ENCODE results near the gene TMPRSS9.
"Not testable (repeated sequence)": the region's sequence is repeated elsewhere in the genome, so short reads cannot be mapped to it uniquely, and the experiment has no call there.

The TMPRSS9 gene

GRCh38 chr19:2392366-2392765 lies 32.3 kb downstream of the TMPRSS9 start:
- no peak for DNase-seq (ENCODE audit: low read depth in 3 of 3)

DNA sequence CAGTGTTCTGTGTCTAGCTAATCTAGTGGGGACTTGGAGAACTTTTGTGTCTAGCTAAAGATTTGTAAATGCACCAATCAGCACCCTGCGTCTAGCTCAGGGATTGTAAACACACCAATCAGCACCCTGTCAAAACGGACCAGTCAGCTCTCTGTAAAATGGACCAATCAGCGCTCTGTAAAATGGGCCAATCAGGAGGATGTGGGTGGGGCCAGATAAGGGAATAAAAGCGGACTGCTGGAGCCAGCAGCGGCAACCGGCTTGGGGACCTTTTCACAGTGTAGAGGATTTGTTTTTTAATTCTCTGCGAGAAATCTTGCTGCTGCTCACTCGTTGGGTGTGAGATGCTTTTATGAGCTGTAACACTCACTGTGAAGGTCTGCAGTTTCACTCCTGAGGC lies 32.8 kb downstream of the TMPRSS9 start:
- not testable (repeated sequence) for DNase-seq (ENCODE audit: low read depth in 3 of 3)

GRCh38 chr19:2394054-2394441 lies 34.0 kb downstream of the TMPRSS9 start:
- no peak for DNase-seq (ENCODE audit: low read depth in 3 of 3)

- DNase-seq (ENCODE audit: low read depth in 3 of 3) = no peak
Observed at GRCh38 chr19:2394442-2395292, 34.6 kb downstream of the TMPRSS9 start.

DNA sequence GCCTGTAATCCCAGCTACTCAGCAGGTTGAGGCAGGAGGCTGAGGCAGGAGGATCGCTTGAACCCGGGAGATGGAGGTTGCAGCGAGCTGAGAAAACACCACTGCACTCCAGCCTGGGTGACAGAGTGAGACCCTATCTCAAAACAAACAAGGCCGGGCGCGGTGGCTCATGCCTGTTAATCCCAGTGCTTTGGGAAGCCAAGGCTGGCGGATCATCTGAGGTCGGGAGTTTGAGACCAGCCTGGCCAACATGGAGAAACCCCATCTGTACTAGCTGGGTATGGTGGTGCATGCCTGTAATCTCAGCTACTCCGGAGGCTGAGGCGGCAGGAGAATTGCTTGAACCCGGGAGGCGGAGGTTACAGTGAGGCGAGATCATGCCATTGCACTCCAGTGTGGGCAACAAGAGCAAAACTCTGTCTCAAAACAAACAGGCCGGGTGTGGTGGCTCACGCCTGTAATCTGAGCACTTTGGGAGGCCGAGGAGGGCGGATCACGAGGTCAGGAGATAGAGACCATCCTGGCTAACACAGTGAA lies 35.3 kb downstream of the TMPRSS9 start:
- not testable (repeated sequence) for DNase-seq (ENCODE audit: low read depth in 3 of 3)

- DNase-seq (ENCODE audit: low read depth in 3 of 3) = not testable (repeated sequence)
Observed at GRCh38 chr19:2397173-2397572, 37.1 kb downstream of the TMPRSS9 start.

- DNase-seq (ENCODE audit: low read depth in 3 of 3) = no peak
Observed at GRCh38 chr19:2398735-2399305, 38.8 kb downstream of the TMPRSS9 start.

DNA sequence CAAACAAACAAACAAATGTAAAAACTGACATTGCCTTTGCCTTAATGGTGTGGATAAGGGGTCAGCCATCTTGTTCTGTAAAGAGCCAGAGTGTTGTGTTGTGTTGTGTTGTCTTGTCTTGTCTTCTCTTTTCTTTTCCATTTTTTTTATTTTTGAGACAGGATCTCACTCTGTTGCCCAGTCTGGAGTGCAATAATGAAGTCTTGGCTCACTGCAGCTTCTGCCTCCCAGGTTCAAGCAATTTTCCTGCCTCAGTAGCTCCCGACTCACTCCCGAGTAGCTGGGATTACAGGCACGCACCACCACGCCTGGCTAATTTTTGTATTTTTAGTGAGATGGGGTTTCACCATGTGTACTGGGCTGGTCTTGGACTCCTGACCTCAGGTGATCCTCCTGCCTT lies 39.5 kb downstream of the TMPRSS9 start:
- DNase-seq (ENCODE audit: low read depth in 3 of 3) = no peak

- DNase-seq (ENCODE audit: low read depth in 3 of 3) = no peak
Observed at GRCh38 chr19:2408247-2408646, 48.2 kb downstream of the TMPRSS9 start.

DNA sequence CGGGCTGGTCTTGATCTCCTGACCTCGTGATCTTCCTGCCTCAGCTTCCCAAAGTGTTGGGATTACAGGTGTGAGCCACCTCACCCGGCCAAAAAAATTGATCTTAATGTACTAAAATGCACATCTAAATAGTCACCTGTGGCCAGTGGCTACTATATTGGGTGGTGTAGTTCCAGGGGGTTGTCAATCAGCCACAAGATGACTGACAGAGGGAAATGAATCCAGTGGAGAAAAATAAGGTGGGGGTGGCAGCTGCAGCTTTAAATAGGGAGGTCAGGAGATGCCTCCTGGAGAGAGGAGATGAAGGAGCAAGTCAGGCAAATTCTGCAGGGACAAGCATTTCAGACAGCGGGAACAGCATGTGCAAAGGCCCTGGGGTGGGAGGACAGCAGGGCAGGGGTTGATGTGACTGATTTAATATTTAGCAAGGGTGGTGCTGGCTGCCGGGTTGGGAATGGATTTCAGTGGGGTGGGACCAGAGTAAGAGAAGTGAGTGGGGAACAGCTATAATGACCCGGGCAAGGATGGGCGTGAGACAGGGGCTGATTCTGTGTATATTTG lies 49.4 kb downstream of the TMPRSS9 start:
- DNase-seq (ENCODE audit: low read depth in 3 of 3) = no peak

DNA sequence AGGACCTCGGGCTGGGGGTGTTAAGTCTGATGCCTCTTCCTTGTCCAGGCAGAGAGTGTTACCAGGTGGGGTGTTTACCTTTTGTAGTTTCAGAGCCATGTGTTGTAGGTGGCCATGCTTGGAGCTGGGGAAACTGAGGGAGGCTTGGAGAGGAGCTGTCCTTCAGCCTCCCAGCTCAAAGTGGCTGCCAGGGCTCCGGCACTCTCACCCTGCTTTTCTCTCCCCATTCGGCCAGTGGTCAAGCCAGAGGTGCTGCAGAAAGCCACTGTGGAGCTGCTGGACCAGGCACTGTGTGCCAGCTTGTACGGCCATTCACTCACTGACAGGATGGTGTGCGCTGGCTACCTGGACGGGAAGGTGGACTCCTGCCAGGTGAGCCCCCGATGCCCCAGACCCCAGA lies 50.0 kb downstream of the TMPRSS9 start:
- DNase-seq (ENCODE audit: low read depth in 3 of 3) = no peak

DNA sequence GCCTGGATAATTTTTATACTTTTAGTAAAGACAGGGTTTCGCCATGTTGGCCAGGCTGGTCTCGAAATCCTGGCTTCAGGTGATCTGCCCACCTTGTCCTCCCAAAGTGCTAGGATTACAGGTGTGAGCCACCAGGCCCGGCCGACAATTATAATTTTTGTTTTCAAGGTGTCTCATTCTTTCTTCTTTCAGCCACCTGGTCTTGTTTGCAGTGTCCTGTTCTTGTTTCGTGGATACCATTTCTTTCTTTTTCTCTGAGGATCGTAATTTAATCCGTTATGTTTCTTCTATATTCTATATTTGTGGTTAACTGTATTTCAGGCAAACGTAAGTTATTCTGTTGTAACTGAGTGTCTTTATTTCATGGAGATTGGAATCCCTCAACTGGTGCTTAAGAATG lies 51.6 kb downstream of the TMPRSS9 start:
- no peak for DNase-seq (ENCODE audit: low read depth in 3 of 3)

DNA sequence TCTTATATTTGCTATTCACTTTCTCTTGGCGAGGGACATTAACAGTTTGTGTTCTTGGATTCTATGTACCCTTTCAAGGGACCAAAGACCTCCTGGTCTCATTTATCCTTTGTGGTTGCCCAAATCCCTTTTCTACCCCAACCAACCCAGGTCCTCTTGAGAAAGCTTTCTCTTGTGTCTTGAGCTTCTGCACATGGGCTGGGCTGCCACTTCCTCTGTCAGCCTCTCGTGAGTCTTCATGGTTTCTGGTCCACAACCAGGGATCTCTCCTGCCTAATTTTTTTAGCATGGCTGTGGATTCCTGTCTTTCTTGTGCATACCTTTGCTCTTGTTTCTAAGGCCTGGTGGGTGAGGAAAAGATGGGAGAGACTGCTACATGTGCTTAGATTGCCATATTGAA lies 52.4 kb downstream of the TMPRSS9 start:
- DNase-seq (ENCODE audit: low read depth in 3 of 3) = no peak

GRCh38 chr19:2413159-2413558 lies 53.1 kb downstream of the TMPRSS9 start:
- DNase-seq (ENCODE audit: low read depth in 3 of 3) = no peak

DNA sequence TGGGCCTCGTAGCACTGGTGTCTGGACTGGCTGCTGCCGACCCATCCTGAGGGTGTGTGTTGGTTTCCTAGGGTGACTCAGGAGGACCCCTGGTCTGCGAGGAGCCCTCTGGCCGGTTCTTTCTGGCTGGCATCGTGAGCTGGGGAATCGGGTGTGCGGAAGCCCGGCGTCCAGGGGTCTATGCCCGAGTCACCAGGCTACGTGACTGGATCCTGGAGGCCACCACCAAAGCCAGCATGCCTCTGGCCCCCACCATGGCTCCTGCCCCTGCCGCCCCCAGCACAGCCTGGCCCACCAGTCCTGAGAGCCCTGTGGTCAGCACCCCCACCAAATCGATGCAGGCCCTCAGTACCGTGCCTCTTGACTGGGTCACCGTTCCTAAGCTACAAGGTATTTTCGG lies 53.6 kb downstream of the TMPRSS9 start:
- no peak for DNase-seq (ENCODE audit: low read depth in 3 of 3)

- no peak for DNase-seq (ENCODE audit: low read depth in 3 of 3)
Observed at GRCh38 chr19:2415281-2415972, 55.4 kb downstream of the TMPRSS9 start.

DNA sequence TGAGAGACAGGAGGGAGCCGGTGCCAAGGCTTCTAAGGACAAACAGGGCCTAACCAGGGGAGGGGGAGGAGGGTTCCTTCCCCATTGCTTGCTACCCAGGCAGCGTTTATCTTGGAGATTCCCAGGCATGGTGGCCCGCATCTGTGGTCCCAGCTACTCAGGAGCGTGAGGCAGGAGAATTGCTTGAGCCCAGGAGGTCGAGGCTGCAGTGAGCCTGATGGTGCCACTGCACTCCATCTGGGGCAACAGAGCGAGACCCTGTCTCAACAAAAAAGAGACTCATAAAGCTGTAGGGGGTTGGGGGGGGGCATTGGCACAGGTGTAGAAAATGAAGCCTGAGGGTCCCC lies 55.9 kb downstream of the TMPRSS9 start:
- DNase-seq (ENCODE audit: low read depth in 3 of 3) = no peak

GRCh38 chr19:2416321-2417097 lies 56.4 kb downstream of the TMPRSS9 start:
- no peak for DNase-seq (ENCODE audit: low read depth in 3 of 3)

DNA sequence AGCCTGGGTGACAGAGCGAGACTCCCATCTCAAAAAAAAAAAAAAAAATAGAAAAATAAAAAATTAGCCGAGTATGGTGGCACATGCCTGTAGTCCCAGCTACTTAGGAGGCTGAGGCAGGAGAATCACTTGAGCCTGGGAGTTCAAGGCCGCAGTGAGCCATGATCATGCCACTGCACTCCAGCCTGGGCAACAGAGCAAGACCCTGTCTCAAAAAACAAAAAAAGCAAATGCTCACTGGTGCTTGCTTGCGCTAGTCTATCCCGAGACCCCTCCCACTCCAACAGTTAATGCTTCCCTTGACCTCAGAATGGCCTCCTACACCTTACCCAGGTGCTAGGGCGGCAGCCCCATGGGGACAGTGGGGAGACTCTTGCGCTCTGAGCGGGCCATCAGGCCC lies 57.4 kb downstream of the TMPRSS9 start:
- DNase-seq (ENCODE audit: low read depth in 3 of 3) = not testable (repeated sequence)

DNA sequence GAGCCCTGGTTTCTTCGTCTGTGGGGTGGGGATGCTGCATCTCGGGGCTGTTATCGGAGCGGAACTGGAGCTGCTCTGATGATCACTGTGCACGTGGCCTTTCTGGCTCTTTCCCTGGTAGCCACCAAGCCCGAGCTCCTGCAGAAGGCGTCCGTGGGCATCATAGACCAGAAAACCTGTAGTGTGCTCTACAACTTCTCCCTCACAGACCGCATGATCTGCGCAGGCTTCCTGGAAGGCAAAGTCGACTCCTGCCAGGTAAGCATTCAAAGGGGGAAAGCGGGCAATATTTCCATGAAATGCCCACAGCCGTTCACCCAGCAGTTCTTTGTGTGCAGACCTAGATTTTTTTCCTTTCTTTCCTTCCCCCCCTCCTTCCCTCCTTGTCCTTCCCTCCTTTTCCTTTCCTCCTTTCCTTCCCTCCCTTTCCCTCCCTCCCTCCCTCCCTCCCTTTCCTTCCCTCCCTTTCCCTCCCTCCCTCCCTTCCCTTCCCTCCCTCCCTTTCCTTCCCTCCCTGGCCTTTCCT lies 57.9 kb downstream of the TMPRSS9 start:
- no peak for DNase-seq (ENCODE audit: low read depth in 3 of 3)

GRCh38 chr19:2419754-2420153 lies 59.7 kb downstream of the TMPRSS9 start:
- DNase-seq (ENCODE audit: low read depth in 3 of 3) = no peak

All from stimulated activated CD4-positive, alpha-beta T cell treated with anti-CD3 and anti-CD28 coated beads, TNF-alpha, amount 100 ng/mL, for 24 hours (primary cell).